HG02970 (cell line): Measurements from ENCODE around the gene CASZ1.

Experiments
- ATAC-seq: cut with Tn5 transposase; IDR thresholded peaks from one replicate; pipeline ENCODE4 v1.9.1; 2021; ENCODE audit warnings: mild to moderate bottlenecking, moderate library complexity, moderate number of reproducible peaks; ENCODE audit not compliant: unreplicated experiment, low FRiP score

CASZ1 gene

GRCh38 chr1:10796029-10796944, at the start of gene CASZ1:
Gene CASZ1, minus strand, starts transcription at chr1:10796646. Its CDS starts 102,757 bp downstream, at chr1:10693889.
- ATAC-seq: no peak

- no peak for ATAC-seq
These were observed 47.3 kb upstream of the CASZ1 start for GRCh38 chr1:10843697-10844096.

- no peak for ATAC-seq
These were observed 44.7 kb upstream of the CASZ1 start for GRCh38 chr1:10841118-10841517.

- no peak for ATAC-seq
These were observed 42.8 kb upstream of the CASZ1 start for GRCh38 chr1:10839188-10839770.

- ATAC-seq: no peak
These were observed 42.1 kb upstream of the CASZ1 start for GRCh38 chr1:10838541-10838940.

- no peak for ATAC-seq
These were observed 40.3 kb upstream of the CASZ1 start for GRCh38 chr1:10836726-10837125.

- no peak for ATAC-seq
These were observed 39.5 kb upstream of the CASZ1 start for GRCh38 chr1:10835822-10836421.

- no peak for ATAC-seq
These were observed 39.0 kb upstream of the CASZ1 start for GRCh38 chr1:10835421-10835820.

- no peak for ATAC-seq
These were observed 38.4 kb upstream of the CASZ1 start for GRCh38 chr1:10834770-10835412.

- no peak for ATAC-seq
These were observed 37.4 kb upstream of the CASZ1 start for GRCh38 chr1:10833630-10834557.

- ATAC-seq: no peak
These were observed 36.3 kb upstream of the CASZ1 start for GRCh38 chr1:10832703-10833102.

- no peak for ATAC-seq
These were observed 34.7 kb upstream of the CASZ1 start for GRCh38 chr1:10830961-10831668.

GRCh38 chr1:10829965-10830515, 33.6 kb upstream of the CASZ1 start:
- no peak for ATAC-seq

- ATAC-seq: no peak
These were observed 32.8 kb upstream of the CASZ1 start for GRCh38 chr1:10829067-10829818.

- no peak for ATAC-seq
These were observed 31.2 kb upstream of the CASZ1 start for GRCh38 chr1:10827377-10828333.

- no peak for ATAC-seq
These were observed 29.1 kb upstream of the CASZ1 start for GRCh38 chr1:10825592-10825991.
